Activated T-cell treated with anti-CD3 and anti-CD28 coated beads, Interleukin-2, amount 50 U/mL, for 24 hours (primary cell): ENCODE measurements around the gene NOL6.
A peak's percentile ranks its signal among the peaks of the same experiment; 100 is the strongest.

Source experiments
- DNase-seq: peaks from one replicate; pipeline ENCODE4 v3.0.0-alpha.2; 2020
- H3K27ac Mint-ChIP-seq: 2 replicates; pipeline ENCODE4 v1.8.0; 2020; ENCODE audit warnings: mild to moderate bottlenecking, mixed read lengths
- H3K27me3 Mint-ChIP-seq: 2 replicates; pipeline ENCODE4 v1.8.0; 2020; ENCODE audit warnings: mixed read lengths
- H3K36me3 Mint-ChIP-seq: 2 replicates; pipeline ENCODE4 v1.8.0; 2020; ENCODE audit warnings: low read depth, mixed read lengths
- H3K4me1 Mint-ChIP-seq: 2 replicates; pipeline ENCODE4 v1.8.0; 2020; ENCODE audit warnings: low read depth, mixed read lengths
- H3K4me3 Mint-ChIP-seq: 2 replicates; pipeline ENCODE4 v1.8.0; 2020; ENCODE audit warnings: mild to moderate bottlenecking, moderate library complexity, mixed read lengths
- H3K9me3 Mint-ChIP-seq: 2 replicates; pipeline ENCODE4 v1.8.0; 2020; ENCODE audit warnings: mixed read lengths

Gene NOL6

GRCh38 chr9:33447799-33448553 lies 25.7 kb downstream of the NOL6 start:
- peaks cover 69% of the 10 kb centered on the region for H3K4me1 Mint-ChIP-seq
- H3K36me3 Mint-ChIP-seq, result peaks cover 7% of the 10 kb centered on the region
- peak overlapping the region; percentile 92 for H3K27ac Mint-ChIP-seq

GRCh38 chr9:33446946-33447798 lies 26.6 kb downstream of the NOL6 start, which contains the start of gene AQP3:
Gene AQP3, minus strand, starts transcription at chr9:33447593. Its CDS starts 63 bp downstream, at chr9:33447530.
- Mint-ChIP-seq H3K27ac (peak within 1 kb of the TSS; percentile 95), H3K36me3 (peaks cover 13% of the 10 kb centered on the region), H3K9me3 (no peaks in the 10 kb centered on the region), H3K4me1 (peaks cover 61% of the 10 kb centered on the region), H3K27me3 (no peaks in the 10 kb centered on the region), H3K4me3 (peak within 1 kb of the TSS; percentile 84)
- peak; percentile 80 for DNase-seq

More at GRCh38 chr9:33447799-33448553, 25.7 kb downstream of the NOL6 start:
- DNase-seq, result no peak
- Mint-ChIP-seq H3K27me3 (no peaks in the 10 kb centered on the region), H3K4me3 (peak overlapping the region; percentile 84), H3K9me3 (no peaks in the 10 kb centered on the region)

- no peaks in the 10 kb centered on the region for H3K27me3 Mint-ChIP-seq
These were observed 27.3 kb downstream of the NOL6 start for GRCh38 chr9:33446240-33446945.

GRCh38 chr9:33445389-33446239 lies 28.1 kb downstream of the NOL6 start:
- H3K27me3 Mint-ChIP-seq, result no peaks in the 10 kb centered on the region
- H3K9me3 Mint-ChIP-seq, result no peaks in the 10 kb centered on the region
- peak; percentile 38 for DNase-seq
- peak overlapping the region; percentile 95 for H3K27ac Mint-ChIP-seq
- H3K36me3 Mint-ChIP-seq, result peaks cover 20% of the 10 kb centered on the region
- peak overlapping the region; percentile 84 for H3K4me3 Mint-ChIP-seq
- H3K4me1 Mint-ChIP-seq, result peaks cover 57% of the 10 kb centered on the region

More at GRCh38 chr9:33446240-33446945, 27.3 kb downstream of the NOL6 start:
- peaks cover 17% of the 10 kb centered on the region for H3K36me3 Mint-ChIP-seq
- H3K9me3 Mint-ChIP-seq, result no peaks in the 10 kb centered on the region
- peak; percentile 73 for DNase-seq
- H3K4me3 Mint-ChIP-seq, result peak overlapping the region; percentile 84
- peaks cover 59% of the 10 kb centered on the region for H3K4me1 Mint-ChIP-seq
- H3K27ac Mint-ChIP-seq, result peak overlapping the region; percentile 95

GRCh38 chr9:33443464-33444154 lies 30.1 kb downstream of the NOL6 start:
- Mint-ChIP-seq H3K27me3 (no peaks in the 10 kb centered on the region), H3K36me3 (peaks cover 27% of the 10 kb centered on the region), H3K4me1 (peaks cover 53% of the 10 kb centered on the region)

GRCh38 chr9:33443047-33443446 lies 30.7 kb downstream of the NOL6 start:
- DNase-seq, result peak; percentile 18
- Mint-ChIP-seq H3K4me1 (peaks cover 47% of the 10 kb centered on the region), H3K36me3 (peaks cover 27% of the 10 kb centered on the region), H3K9me3 (no peaks in the 10 kb centered on the region), H3K27me3 (no peaks in the 10 kb centered on the region), H3K27ac (no peak overlapping the region), H3K4me3 (no peak overlapping the region)

More at GRCh38 chr9:33443464-33444154, 30.1 kb downstream of the NOL6 start:
- Mint-ChIP-seq H3K4me3 (no peak overlapping the region), H3K27ac (peak overlapping the region; percentile 26), H3K9me3 (no peaks in the 10 kb centered on the region)
- peak; percentile 28 for DNase-seq

DNA sequence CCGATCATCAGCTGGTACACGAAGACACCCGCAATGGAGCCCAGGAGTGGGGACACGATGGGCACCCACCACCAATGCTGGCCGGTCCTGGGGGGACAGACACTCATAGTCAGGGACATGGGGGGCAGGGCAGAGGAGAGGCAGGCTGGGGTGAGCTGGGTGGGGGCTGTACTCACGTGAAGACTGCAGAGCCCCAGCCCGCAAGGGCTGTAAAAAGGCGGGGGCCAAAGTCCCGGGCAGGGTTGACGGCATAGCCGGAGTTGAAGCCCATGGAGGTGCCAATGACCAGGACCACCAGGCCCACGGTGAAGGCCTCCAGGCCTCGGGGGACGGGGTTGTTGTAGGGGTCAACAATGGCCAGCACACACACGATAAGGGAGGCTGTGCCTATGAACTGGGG lies 31.6 kb downstream of the NOL6 start:
- Mint-ChIP-seq H3K9me3 (no peaks in the 10 kb centered on the region), H3K27me3 (no peaks in the 10 kb centered on the region), H3K4me3 (no peak overlapping the region), H3K4me1 (peaks cover 43% of the 10 kb centered on the region), H3K27ac (no peak overlapping the region), H3K36me3 (peaks cover 27% of the 10 kb centered on the region)
- peak; percentile 25 for DNase-seq

- H3K36me3 Mint-ChIP-seq, result peaks cover 27% of the 10 kb centered on the region
- H3K4me3 Mint-ChIP-seq, result no peak overlapping the region
- H3K27ac Mint-ChIP-seq, result peak overlapping the region; percentile 15
- DNase-seq, result no peak
- no peaks in the 10 kb centered on the region for H3K27me3 Mint-ChIP-seq
- H3K4me1 Mint-ChIP-seq, result peaks cover 28% of the 10 kb centered on the region
- H3K9me3 Mint-ChIP-seq, result no peaks in the 10 kb centered on the region
These were observed 33.1 kb downstream of the NOL6 start for GRCh38 chr9:33440609-33441008.

DNA sequence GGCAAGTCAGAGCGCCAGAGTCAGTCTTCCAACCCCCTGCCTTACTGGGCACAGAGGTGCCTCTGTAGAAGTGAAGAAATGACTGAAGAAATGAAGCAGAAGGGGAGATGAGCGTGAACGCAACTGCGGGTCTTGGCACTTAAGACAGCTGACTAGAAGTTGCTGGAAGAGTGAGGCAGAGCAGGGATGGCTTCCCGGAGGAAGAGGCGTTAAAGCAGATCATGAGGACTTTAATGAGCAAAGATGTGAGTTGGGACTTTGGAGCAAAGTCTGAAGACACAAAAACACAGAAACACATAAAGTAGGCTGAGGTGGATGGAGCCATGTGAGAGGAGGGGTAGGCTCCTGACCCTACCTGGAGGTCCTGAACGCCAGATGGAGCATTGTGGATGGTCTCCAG lies 33.5 kb downstream of the NOL6 start:
- Mint-ChIP-seq H3K4me3 (no peak overlapping the region), H3K27ac (peak overlapping the region; percentile 15), H3K36me3 (peaks cover 27% of the 10 kb centered on the region), H3K27me3 (no peaks in the 10 kb centered on the region), H3K9me3 (no peaks in the 10 kb centered on the region), H3K4me1 (peaks cover 24% of the 10 kb centered on the region)
- DNase-seq, result no peak

DNA sequence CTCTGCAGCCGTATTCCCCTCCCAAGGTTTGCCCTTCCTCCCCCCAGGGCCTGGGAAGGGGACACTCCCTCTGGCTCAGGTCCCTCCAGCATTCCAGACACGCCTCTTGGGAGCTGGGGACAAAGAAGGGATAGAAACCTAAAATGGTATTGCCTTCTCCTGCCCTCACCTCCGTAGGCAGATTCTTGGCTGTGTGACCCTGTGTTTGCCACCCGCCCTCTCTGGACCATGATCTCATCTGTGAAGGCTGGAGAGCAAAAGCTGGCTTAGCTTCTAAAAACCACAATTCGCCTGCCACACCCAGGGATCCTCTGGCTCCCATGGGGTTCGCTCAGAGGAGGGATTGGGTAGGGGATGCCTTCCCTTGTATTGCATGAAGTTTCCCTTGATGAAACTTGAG lies 34.0 kb downstream of the NOL6 start:
- Mint-ChIP-seq H3K27ac (no peak overlapping the region), H3K4me1 (peaks cover 19% of the 10 kb centered on the region), H3K36me3 (peaks cover 27% of the 10 kb centered on the region), H3K4me3 (no peak overlapping the region), H3K27me3 (no peaks in the 10 kb centered on the region), H3K9me3 (no peaks in the 10 kb centered on the region)
- DNase-seq, result no peak

DNA sequence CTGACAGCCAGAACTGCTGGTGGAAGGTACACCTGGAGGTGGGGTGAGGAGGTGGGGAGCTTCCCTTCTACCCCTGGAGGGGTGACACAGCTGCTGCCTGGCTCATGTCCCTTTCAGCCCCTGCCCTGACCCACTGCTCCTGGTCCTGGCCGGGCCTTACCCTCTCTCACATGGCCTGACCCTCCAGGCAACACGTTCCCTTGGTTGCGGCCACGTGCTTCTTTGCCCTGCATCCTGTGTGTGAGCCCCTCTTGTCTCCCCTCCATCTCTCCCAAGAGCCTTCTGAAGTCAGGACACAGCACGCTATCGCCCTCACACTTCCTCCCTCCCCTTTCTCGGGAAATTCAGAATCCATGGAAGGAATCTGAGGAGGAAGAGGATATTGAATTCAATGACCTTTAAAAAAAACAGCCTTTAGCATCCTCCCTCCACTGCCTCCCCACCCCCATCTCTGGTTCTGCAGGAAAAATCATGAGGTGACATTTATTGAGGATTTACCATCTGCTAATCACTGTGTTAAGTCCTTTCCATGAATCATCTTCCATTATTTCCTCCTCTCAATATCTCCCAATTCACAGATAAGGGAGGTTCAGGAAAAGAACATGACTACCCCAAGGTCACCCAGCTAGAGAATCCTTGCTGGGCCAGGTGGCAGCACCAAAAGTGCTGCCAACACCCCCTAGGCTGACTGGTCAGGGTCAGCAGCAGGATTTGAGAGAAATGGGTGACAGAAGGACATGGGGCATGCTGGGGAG lies 34.6 kb downstream of the NOL6 start:
- no peak for DNase-seq
- no peaks in the 10 kb centered on the region for H3K27me3 Mint-ChIP-seq
- no peak overlapping the region for H3K4me3 Mint-ChIP-seq
- H3K9me3 Mint-ChIP-seq, result no peaks in the 10 kb centered on the region
- H3K4me1 Mint-ChIP-seq, result peaks cover 20% of the 10 kb centered on the region
- no peak overlapping the region for H3K27ac Mint-ChIP-seq
- peaks cover 27% of the 10 kb centered on the region for H3K36me3 Mint-ChIP-seq

- Mint-ChIP-seq H3K4me1 (peaks cover 14% of the 10 kb centered on the region), H3K4me3 (no peak overlapping the region), H3K27ac (no peak overlapping the region)
These were observed 35.8 kb downstream of the NOL6 start for GRCh38 chr9:33437898-33438297.

GRCh38 chr9:33437205-33437604 lies 36.5 kb downstream of the NOL6 start:
- H3K4me1 Mint-ChIP-seq, result peaks cover 14% of the 10 kb centered on the region
- H3K36me3 Mint-ChIP-seq, result peaks cover 14% of the 10 kb centered on the region
- H3K27ac Mint-ChIP-seq, result no peak overlapping the region
- no peaks in the 10 kb centered on the region for H3K9me3 Mint-ChIP-seq
- no peaks in the 10 kb centered on the region for H3K27me3 Mint-ChIP-seq
- no peak overlapping the region for H3K4me3 Mint-ChIP-seq
- DNase-seq, result no peak

More at GRCh38 chr9:33437898-33438297, 35.8 kb downstream of the NOL6 start:
- no peak for DNase-seq
- Mint-ChIP-seq H3K9me3 (no peaks in the 10 kb centered on the region), H3K36me3 (peaks cover 20% of the 10 kb centered on the region), H3K27me3 (no peaks in the 10 kb centered on the region)
